MCF 10A (cell line): ENCODE results near the gene FOXM1. TPM values are rescaled to one million over a fixed set of nuclear protein-coding genes. Genes with fewer than 3 reads are reported as not detected.

Experiments used
- BruUV-seq: library from RNA; stranded (reverse); fragments of 400-500 nt; replicated peaks from 2 replicates; lab custom pipeline; 2021; lab: Mats Ljungman, UMichigan
- CTCF ChIA-PET: fragments of 300-600 bp; sonication (Branson Sonifier 250); formaldehyde crosslinking; extraction: SDS; loops from one replicate; lab custom pipeline; 2021; ENCODE audit warnings: antibody characterized with exemption, inconsistent platforms; lab: Yijun Ruan, JAX
- POLR2A ChIA-PET: fragments of 300-600, 350-650 bp; sonication (Branson Sonifier 250); formaldehyde crosslinking; extraction: SDS; loops from one replicate; lab custom pipeline; 2020; ENCODE audit warnings: antibody characterized with exemption, inconsistent platforms; lab: Yijun Ruan, JAX
- DNase-seq: peaks from one replicate; pipeline ENCODE4 v3.0.0-alpha.2; 2018; ENCODE audit not compliant: unreplicated experiment
- H3K27ac Mint-ChIP-seq: one replicate; pipeline ENCODE4 v1.8.0; 2022; ENCODE audit warnings: mild to moderate bottlenecking, low read depth, mixed read lengths; ENCODE audit not compliant: unreplicated experiment
- H3K27me3 Mint-ChIP-seq: one replicate; pipeline ENCODE4 v1.8.0; 2022; ENCODE audit warnings: mixed read lengths; ENCODE audit not compliant: insufficient read depth, unreplicated experiment
- H3K36me3 Mint-ChIP-seq: one replicate; pipeline ENCODE4 v1.8.0; 2022; ENCODE audit warnings: mild to moderate bottlenecking, moderate library complexity, mixed read lengths; ENCODE audit not compliant: insufficient read depth, unreplicated experiment
- H3K4me1 Mint-ChIP-seq: one replicate; pipeline ENCODE4 v1.8.0; 2022; ENCODE audit warnings: mixed read lengths; ENCODE audit not compliant: insufficient read depth, unreplicated experiment
- H3K4me3 Mint-ChIP-seq: one replicate; pipeline ENCODE4 v1.8.0; 2022; ENCODE audit warnings: mild to moderate bottlenecking, moderate library complexity, mixed read lengths; ENCODE audit not compliant: unreplicated experiment
- H3K9me3 Mint-ChIP-seq: one replicate; pipeline ENCODE4 v1.8.0; 2022; ENCODE audit warnings: mixed read lengths; ENCODE audit not compliant: unreplicated experiment
- intact Hi-C: fragments of 100-400 bp; cut with micrococcal nuclease; formaldehyde crosslinking; loops from 2 replicates; pipeline ENCODE4 v1.14.1; 2022
- total RNA-seq: library from RNA; stranded (reverse); gene quantifications from 2 replicates; pipeline ENCODE4 v1.2.3, GENCODE V29; 2022
- TF ChIP-seq, protein P1 (sequence below): fragments of 200-600 bp; IDR thresholded peaks from one replicate; pipeline ENCODE4 v1.8.0; 2022; ENCODE audit warnings: antibody characterized with exemption, mild to moderate bottlenecking; ENCODE audit not compliant: unreplicated experiment

The FOXM1 gene
- total RNA-seq, 1 experiment from 2014 or later: 49.9 TPM

DNA sequence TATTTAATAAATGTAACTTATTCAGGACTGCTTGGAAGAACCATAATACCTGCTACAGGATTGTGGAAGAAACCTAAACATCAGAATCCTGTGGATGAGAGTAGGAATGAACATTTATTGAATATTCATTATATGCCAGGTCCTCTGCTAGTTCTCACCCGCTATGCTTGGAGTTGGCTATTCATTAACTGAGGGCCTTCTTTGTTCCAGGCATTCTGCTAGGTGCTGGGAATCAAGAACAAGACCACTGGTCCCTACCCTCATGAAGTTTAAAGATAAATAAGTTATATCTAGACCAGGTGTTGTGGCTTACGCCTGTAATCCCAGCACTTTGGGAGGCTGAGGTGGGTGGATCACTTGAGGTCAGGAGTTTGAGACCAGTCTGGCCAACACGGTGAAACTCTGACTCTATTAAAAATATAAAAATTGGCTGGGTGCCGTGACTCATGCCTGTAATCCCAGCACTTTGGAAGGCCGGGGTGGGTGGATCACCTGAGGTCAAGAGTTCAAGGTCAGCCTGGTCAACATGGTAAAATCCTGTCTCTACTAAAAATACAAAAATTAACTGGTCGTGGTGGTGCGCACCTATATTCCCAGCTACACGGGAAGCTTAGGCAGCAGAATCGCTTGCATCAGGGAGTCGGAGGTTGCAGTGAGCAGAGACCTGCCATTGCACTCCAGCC lies 9.9 kb upstream of the FOXM1 start:
- Mint-ChIP-seq H3K27me3 (no peaks in the 10 kb centered on the region), H3K27ac (no peak overlapping the region), H3K9me3 (no peaks in the 10 kb centered on the region), H3K4me3 (no peak overlapping the region), H3K36me3 (peaks cover 35% of the 10 kb centered on the region), H3K4me1 (peaks cover 17% of the 10 kb centered on the region)
- BruUV-seq: no TSS peak
- ChIA-PET POLR2A (interaction anchor here (0.6 to 1.3 kb wide), 4 partner anchors 8 to 56 kb away, joined by 3 to 4 read pairs (median 3); partner anchors contain the start of genes FOXM1 and RHNO1), CTCF (interaction anchor here (1.0 to 2.0 kb wide), 3 partner anchors 8 to 155 kb away, joined by 3 to 6 read pairs (median 3); no protein-coding TSS in a partner anchor)
- no peak for DNase-seq
- intact Hi-C loops: no loop called here
- TF ChIP-seq, protein P1, sequence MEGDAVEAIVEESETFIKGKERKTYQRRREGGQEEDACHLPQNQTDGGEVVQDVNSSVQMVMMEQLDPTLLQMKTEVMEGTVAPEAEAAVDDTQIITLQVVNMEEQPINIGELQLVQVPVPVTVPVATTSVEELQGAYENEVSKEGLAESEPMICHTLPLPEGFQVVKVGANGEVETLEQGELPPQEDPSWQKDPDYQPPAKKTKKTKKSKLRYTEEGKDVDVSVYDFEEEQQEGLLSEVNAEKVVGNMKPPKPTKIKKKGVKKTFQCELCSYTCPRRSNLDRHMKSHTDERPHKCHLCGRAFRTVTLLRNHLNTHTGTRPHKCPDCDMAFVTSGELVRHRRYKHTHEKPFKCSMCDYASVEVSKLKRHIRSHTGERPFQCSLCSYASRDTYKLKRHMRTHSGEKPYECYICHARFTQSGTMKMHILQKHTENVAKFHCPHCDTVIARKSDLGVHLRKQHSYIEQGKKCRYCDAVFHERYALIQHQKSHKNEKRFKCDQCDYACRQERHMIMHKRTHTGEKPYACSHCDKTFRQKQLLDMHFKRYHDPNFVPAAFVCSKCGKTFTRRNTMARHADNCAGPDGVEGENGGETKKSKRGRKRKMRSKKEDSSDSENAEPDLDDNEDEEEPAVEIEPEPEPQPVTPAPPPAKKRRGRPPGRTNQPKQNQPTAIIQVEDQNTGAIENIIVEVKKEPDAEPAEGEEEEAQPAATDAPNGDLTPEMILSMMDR: no peak

DNA sequence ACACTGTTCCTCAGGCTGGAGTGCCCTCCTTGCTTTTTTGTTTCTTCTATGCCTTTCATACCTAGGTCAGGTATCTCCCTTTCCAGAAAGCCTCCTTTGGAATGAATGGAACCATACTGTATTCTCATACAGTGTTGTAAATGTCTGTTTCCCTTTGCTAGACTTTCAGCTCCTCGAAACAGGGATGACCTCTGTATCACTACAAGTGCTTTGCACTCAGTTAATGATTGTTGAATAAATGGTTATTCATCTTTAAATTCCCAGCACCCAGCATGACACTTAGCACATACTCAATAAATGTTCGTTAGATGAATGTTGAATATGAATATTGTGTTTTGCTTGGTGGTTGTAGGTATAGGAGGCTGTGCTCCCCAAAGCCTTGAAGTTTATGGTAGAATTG lies 7.8 kb upstream of the FOXM1 start:
- intact Hi-C loops: loop anchor here (1.0 to 2.0 kb wide), 3 partner anchors 8 to 150 kb away; partner anchors contain the start of genes FOXM1 and RHNO1
- no TSS peak for BruUV-seq
- H3K4me1 Mint-ChIP-seq: peaks cover 11% of the 10 kb centered on the region
- TF ChIP-seq, protein P1: no peak
- no peaks in the 10 kb centered on the region for H3K27me3 Mint-ChIP-seq
- peaks cover 40% of the 10 kb centered on the region for H3K36me3 Mint-ChIP-seq
- H3K9me3 Mint-ChIP-seq: no peaks in the 10 kb centered on the region
- POLR2A ChIA-PET: no interaction called here
- no peak overlapping the region for H3K4me3 Mint-ChIP-seq
- CTCF ChIA-PET: interaction anchor here (0.6 to 1.7 kb wide), 14 partner anchors 10 to 189 kb away, joined by 3 to 9 read pairs (median 4); no protein-coding TSS in a partner anchor
- DNase-seq: no peak
- H3K27ac Mint-ChIP-seq: no peak overlapping the region

DNA sequence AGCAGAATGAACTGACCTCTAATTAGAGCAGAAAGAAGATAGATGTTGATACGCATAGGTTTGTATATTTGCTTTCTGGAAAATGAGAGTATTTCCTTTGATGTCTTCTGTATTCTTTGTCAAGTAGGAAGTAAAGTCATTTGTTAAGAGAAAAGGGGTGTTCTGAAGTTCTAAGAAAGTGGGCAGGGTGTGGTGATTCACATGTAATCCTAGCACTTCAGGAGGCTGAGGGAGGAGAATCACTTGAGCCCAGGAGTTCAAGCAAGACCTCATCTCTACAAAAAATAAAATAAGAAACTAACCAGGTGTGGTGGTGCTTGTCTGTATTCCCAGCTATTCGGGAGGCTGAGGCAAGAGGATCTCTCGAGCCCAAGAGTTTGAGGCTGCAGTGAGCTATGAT lies 2.9 kb upstream of the FOXM1 start:
- Mint-ChIP-seq H3K4me1 (peaks cover 28% of the 10 kb centered on the region), H3K27me3 (no peaks in the 10 kb centered on the region), H3K4me3 (no peak overlapping the region), H3K36me3 (peaks cover 30% of the 10 kb centered on the region), H3K9me3 (no peaks in the 10 kb centered on the region), H3K27ac (no peak overlapping the region)
- CTCF ChIA-PET: interaction anchor here (0.7 to 1.7 kb wide), 4 partner anchors 139 to 577 kb away, joined by 3 to 5 read pairs (median 3); no protein-coding TSS in a partner anchor
- intact Hi-C loops: no loop called here
- DNase-seq: no peak
- BruUV-seq: no TSS peak
- POLR2A ChIA-PET: interaction anchor here (1.9 kb wide), 1 partner anchor 10 kb away, joined by 20 read pairs; the partner anchor contains the start of gene TULP3
- TF ChIP-seq, protein P1: no peak

DNA sequence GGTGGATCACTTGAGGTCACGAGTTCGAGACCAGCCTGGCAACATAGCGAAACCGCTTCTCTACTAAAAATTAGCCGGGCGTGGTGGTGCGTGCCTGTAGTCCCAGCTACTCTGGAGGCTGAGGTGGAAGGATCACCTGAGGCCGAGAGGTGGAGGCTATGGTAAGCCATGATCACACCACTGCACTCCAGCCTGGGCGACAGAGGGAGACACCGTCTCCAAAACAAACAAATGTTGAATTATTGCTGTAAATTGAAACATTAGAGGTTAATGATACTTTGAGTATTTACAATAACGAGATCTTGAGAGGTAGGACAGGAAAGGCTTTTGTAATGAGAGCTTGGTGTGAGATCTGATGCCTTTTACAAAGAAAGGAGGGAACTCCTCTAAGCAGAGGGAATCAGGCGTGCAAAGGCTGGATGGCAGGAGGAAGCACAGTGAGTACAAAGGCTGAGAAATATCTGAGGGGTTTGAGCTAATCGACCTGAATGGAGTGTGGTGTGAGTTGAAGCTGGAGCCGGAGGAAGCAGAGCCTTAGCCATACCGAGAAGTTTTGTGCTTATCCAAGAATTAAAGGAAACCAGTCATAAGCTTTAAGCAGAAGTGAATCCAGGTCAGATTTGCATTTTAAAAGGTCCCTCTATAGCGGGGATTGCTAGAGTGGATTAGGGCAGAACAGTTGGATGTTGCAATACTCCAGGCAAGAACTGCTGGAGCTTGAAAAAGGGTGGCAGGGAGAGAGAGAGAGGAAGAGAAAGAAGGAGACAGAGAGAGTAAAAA lies 1.2 kb upstream of the FOXM1 start:
- BruUV-seq: no TSS peak
- Mint-ChIP-seq H3K4me1 (peaks cover 23% of the 10 kb centered on the region), H3K27me3 (no peaks in the 10 kb centered on the region), H3K4me3 (peak overlapping the region; percentile 97), H3K9me3 (no peaks in the 10 kb centered on the region), H3K36me3 (peaks cover 24% of the 10 kb centered on the region), H3K27ac (peak overlapping the region; percentile 98)
- TF ChIP-seq, protein P1: no peak
- ChIA-PET CTCF (interaction anchor here (0.6 to 2.7 kb wide), 6 partner anchors 10 to 1683 kb away, joined by 3 to 9 read pairs (median 6); no protein-coding TSS in a partner anchor), POLR2A (interaction anchor here (0.5 to 2.7 kb wide), 16 partner anchors 9 to 986 kb away, joined by 3 to 29 read pairs (median 3); partner anchors contain the start of genes FKBP4, TEAD4 and TULP3)
- peak; percentile 36 for DNase-seq
- intact Hi-C loops: loop anchor here (1.0 kb wide), 1 partner anchor 7 kb away; no protein-coding TSS in a partner anchor
